ENCODE results near the gene R3HCC1L.

- TF ChIP-seq GTF2B (IDR thresholded peaks at IDR 0.05; ENCODE audit: extremely low read depth, insufficient read length) (no peak), KDM1A (IDR thresholded peaks at IDR 0.05) (no peak), ZNF449 (CRISPR knock-in tag; IDR thresholded peaks at IDR 0.05) (no peak), BCLAF1 (IDR thresholded peaks at IDR 0.05; ENCODE audit: borderline replicate concordance in 1 of 2, control insufficient read depth in 1 of 2, low read depth in 2 of 2, low read length in 1 of 2) (no peak), NFYB (IDR thresholded peaks at IDR 0.05; ENCODE audit: extremely low read depth, insufficient read length) (no peak), PCBP2 (IDR thresholded peaks at IDR 0.05; ENCODE audit: low read depth, low read length, poor library complexity, severe bottlenecking) (no peak), EGR1 (conservative IDR thresholded peaks at IDR 0.05) (no peak), FOXP4 (CRISPR knock-in tag; IDR thresholded peaks at IDR 0.05; ENCODE audit: borderline replicate concordance) (no peak), ZFX (CRISPR knock-in tag; IDR thresholded peaks at IDR 0.05) (no peak)
Measured at GRCh38 chr10:98294270-98294627, 159.8 kb downstream of the R3HCC1L start.
